NCI-H1930 (cell line): ENCODE measurements around the gene NTF3.

ENCODE experiments used
- DNase-seq, 2 experiments: peaks; one replicate each; lab custom pipeline; 2025; lab: John Stamatoyannopoulos, UW

The NTF3 gene

DNA sequence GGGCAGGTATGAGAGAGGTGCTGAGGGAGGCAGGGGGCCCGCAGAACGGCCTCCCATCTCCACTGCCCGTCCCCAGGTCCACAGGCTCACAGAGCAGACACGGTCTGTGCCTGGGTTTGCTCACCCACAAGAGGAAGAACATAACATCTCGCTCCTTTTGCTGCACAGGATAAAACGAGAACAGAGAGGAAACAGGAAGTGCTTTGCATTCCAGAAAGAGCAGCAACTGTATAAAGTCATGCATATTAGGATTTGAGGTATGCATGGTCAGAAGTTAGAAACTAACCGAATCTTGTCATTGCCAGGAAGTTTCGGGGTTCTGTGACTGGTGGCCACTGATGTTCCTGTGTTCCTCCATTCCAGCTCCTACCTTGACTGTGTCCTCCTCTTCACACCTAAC, 25.0 kb downstream of the NTF3 start:
- no peak for DNase-seq

DNA sequence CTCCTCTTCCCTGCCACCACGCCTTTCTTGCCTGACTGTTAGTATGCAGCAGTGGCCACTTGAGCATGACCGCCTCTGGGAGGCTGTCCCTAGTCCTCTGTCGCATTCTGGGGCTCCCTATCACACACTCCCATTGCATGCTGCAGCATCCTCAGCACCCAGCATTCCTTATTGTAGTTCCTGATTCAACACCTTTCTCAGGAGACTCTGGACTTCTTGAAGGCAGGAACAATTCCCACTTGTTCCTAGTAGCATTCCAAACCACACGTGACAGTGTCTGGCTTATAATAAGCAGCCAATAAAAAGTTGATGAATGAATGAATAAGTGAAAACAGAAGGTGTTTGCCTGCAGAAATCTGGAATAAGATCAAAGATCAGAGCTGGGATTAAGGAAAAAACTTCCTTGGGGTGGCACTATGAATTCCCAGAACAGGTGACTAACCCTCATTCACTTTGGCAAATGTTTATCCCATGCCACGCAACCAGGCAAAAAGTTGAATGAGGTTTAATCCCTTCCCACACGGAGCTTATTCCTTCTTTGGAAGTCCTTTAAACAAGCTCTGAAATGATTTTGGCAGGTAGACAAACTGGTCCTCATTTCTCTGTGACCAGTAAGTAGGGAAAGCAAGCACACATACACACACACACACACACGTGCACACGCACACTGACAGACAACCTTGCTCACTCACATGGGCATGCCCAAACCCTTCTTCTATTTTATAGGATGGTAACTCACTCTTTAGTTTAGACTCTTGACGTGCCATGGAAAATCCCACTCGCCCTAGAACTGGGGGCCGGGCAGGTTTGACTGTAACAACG, 26.5 kb downstream of the NTF3 start:
- no peak for DNase-seq

DNA sequence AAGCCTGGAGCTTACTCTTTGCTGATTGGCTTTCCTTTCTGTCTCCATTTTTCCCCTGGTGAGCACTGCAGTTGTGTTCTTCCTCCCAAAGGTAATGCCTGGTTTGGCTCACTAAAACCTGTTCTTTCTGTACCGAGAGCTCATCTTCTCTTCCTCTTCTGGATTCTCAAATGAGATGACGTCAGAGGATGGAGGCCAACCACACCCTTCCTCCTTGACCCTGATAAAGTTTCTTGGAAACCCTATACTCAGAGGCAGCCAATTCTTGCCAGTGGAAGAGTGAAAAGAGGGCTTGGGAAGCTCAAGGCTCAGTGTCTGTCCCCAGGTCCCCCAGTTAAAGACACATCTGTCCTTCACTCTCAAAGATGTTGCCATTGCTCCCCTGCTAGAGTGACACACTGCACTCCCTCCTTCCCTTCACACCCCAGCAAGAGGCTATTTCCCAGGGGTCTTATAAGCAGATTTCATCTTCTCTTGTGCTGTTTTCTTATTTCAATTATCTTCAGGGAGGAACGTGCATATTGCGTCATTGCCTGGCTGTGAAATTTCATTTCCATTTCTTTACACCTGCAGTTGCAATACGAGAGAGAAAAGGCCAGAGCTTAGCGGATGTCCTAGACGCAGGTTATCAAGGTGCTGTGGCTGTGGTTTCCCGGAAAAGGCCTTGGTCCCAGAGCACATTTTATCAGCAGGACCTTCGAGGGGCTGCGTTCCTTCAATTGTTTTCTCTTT, 27.3 kb downstream of the NTF3 start:
- DNase-seq = no peak

DNA sequence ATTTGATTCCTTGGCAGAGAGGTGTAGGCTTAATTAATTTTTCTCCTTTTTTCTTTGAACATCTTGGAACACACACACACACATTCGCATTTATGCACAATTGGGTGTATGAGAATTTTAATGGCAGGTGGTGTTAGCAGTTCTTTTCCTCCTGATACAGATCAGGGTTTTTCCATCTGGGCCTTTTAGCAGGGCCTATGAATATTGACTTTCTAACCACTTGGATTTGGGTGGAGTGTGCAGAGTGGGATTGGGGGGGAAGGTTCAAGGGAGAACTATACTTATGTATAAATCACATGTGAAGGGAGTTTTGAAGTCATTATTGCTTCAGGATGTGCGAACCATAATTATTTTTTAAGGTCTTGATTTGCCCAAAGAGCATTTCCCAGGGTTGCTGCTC, 28.9 kb downstream of the NTF3 start:
- DNase-seq = no peak

DNA sequence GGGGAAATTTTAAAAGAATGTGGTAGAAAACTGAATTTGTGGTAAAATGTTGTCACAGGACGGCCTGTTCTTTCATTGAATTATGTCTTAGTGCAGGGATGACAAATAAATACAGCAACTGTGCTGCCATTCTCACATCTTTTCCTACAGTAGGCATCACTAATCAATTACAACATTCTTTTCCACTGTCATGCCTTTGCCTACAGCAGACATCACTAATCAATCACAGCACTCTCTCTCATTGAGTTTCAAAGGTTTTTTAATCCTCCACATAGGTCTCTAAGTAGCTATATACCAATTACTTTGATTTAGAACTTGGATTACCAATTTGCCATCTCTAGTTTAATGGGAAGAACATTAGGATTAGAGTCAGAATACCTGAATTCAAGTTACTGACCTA, 30.1 kb downstream of the NTF3 start:
- DNase-seq = no peak

DNA sequence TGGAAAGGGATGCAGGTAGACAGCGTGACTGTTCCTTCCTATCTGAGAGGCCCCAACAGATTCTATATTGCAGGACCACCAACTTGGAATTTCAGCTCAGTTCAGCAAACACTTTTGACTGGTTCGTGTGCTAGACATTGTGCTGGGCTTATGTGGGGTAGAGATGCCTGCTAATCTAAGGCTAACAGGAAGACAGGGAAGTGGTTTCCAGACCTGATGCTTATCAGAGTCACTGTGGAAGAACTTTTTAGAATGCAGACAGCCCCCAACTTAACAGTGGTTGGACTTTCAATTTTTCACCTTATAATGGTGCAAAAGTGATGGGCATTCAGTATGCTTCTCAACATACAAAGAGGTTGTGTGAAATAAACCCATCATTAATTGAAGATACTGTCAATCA, 32.2 kb downstream of the NTF3 start:
- no peak for DNase-seq

DNA sequence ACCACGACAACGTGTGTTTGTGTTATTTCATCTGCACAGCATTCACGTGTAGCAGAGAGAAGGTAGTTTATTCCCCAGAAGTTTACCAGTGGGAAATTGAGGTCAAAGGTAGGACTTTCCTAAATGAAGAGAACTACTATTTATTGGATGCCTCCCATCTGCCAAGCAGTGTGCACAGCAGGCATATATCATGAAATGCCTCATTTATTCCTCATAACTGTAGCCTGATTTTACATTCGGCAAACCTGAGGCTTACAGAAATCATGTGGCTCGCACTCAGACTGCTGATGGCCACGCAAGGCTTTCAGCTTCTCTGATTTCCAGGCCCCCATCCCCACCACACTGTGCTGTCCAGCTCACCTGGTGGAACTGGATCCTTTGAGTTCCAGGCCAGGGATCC, 33.5 kb downstream of the NTF3 start:
- DNase-seq = no peak

DNA sequence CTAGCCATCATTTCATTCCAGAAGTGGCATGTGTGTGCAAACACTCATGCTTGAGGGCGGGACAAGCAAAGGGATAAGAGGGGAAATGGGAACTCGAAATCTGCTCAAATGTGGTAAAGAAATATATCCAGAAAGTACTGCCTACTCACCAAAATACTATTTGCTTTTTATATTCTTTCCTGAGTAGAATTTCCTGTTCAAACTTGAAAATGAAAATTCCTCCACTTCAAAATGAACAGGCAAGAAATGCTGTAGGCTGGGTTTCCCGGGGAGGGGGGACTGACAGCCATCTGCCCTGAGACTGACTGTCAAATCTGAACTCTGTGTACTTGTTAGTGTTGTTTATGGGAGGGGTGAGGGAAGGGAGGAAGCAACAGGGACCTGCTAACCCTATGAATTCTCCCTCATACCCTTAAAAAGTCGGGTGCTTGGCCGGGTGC, 34.6 kb downstream of the NTF3 start:
- no peak for DNase-seq

DNA sequence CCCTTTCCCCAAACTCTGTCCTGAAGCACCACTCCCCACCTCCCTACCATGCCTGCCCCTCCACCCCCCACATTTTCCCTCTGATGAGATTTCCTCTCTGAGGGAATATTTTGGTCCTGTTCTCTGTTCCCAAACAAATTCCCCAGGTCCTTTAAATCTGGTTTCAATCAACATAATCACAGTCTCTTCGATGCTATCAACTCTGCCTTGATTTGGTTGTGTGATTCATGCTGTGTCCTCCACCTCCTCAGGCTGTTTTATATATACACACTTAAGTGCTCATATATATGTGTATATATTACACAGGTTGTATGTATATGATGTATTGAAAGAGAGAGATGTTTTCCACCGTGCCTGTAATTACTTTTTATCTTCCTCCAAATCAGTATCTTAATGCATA, 36.0 kb downstream of the NTF3 start:
- DNase-seq = no peak

DNA sequence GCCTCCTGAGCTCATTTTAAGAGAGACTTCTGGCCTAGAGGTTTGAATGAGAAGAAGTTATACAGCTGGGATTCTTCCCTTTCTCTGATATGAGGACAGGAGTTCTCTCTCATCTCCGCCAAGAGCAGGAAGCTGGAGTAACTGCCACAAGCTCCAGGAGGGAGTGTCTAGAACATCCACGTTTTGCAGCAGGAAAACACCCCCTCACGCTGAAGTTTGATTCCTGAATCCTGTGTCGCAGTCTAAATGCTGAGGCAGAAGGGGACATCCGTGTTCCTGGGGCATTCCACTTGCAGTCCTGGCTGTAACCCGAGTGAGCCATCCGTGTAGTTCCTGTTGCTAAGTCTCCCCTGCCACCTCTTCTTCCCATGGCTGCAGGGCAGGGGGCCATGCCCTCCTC, 38.3 kb downstream of the NTF3 start:
- no peak for DNase-seq

DNA sequence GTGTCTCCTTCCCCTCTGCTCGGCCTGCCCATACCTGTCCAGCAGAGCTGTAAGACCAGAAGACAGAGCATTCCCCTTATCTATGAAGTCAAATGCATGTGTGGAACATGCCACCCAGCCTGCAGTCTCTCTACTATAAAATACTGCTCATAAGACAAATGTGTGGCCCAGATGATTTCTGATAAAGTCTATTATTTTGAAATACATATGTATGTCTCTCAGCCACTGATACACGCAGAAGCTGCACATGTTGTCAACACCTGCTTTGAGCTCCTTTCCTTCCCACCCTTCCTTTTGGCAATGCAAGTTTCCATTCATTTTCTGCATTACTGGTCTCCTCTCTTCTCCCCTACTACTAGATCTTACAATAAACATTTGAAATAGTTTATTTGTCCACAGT, 38.8 kb downstream of the NTF3 start:
- DNase-seq = no peak

DNA sequence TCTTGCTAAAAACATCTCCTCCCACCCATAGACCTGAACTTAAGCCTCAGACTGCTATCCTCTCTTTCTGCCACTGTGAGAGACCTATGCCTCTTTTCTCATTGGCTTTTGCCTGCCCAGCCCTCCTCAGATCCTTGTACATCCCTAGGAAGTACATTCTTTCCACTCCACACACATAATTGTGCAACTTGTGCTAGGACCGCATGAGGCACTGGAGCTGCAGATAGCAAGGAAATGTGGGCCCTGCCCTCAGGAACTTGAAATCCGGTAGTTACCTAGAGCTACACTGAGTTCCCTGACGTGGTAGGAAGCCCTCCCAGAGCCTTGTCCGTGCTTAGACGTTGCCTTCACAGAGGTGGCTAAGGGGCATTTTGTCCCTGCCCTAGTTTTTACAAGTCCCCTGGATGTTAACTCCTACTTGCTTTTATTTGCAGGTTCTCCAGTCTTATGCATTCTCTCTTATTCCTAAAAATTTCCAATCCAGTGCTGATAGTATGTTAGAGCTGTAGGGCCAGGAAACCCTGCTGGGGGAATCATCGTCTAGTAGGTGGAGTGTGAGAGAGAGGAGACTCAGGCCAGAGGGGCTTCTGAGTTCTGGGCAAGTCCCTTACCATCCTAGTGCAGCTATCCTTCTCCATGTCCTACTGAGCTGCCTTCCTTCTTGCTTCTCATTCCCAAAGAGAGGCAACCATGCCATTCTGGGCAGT, 41.3 kb downstream of the NTF3 start:
- no peak for DNase-seq

DNA sequence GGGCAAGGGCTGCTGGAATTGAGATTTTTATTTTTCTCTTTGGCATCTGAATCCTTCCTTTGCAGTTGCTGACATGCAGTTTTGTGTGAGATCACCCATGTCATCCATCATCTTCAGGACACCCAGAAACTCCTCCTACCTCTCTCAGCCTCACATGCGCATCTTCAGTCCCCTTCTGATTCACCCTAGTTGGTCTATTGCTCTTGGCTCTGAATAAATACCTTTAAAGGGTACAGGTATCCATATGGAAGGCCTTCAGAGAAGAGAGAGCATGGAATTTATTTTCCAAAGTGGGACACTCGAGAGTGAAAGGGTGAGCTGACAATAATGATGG, 41.8 kb downstream of the NTF3 start:
- DNase-seq = no peak

DNA sequence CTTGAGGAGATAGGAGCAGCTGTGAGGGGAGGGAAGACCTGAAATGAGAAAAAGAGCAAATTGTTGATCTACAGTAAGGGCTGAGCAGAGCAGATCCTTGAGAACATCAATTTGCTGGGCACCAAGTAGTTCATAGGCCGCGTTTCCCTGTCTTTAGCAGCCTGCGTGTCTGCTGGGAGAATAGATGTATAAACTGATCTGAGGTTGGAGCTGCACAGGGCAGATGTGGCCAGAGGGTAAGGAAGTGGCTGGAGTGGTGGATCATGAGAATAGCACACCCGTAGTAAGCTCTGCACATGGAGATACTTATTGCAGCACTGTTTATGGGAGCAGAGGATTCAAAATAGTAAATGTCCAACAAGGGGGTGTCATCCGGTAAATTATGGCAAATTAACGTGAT, 44.4 kb downstream of the NTF3 start:
- DNase-seq = no peak

DNA sequence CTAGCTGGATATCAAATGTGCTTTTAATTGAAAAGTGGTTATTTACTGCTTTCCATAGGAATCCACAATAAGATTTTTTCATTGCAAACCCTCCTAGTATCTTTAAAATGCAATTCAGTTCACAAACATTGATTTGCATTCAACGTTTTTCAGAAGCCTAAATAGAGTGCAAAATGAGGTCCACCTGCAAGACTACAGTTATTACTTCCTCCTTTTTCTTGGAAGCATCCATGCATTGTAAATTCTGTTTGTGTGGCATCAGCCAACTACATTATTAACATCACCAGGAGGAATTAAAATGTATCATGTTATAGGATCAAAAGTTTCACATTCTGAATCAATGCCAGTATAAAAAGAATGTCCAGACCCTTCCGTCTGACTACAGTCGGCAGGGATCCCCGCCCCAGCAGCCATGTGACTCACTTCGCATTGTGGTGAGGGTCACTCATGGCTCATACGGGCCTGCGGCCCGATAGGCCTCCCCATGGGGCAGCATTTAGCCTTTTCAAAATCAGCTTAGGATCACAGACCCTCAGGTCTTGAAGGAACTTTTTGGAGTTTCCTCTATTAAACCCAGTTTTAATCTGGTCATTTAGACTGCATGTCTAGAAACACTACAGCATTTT, 46.3 kb downstream of the NTF3 start:
- no peak for DNase-seq

DNA sequence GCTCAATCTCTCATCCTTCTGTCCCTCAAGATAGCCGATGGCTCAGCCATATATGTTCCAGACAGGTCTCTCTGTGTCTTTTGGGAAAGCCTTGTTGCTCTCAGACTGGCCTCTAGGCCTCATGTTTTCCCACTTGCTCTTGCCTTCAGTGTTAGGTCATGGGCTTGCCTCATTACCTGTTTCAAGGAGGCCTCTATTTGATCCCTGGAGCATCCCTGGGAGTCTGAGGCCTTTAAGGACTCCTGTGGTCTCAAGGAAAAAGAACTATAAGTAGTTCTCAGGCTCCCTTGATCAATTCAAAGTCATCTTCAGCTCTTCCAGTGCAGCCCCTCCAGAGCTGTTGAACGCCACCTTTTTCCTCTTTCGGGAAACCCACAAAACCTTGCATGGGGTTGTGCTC, 47.9 kb downstream of the NTF3 start:
- no peak for DNase-seq

DNA sequence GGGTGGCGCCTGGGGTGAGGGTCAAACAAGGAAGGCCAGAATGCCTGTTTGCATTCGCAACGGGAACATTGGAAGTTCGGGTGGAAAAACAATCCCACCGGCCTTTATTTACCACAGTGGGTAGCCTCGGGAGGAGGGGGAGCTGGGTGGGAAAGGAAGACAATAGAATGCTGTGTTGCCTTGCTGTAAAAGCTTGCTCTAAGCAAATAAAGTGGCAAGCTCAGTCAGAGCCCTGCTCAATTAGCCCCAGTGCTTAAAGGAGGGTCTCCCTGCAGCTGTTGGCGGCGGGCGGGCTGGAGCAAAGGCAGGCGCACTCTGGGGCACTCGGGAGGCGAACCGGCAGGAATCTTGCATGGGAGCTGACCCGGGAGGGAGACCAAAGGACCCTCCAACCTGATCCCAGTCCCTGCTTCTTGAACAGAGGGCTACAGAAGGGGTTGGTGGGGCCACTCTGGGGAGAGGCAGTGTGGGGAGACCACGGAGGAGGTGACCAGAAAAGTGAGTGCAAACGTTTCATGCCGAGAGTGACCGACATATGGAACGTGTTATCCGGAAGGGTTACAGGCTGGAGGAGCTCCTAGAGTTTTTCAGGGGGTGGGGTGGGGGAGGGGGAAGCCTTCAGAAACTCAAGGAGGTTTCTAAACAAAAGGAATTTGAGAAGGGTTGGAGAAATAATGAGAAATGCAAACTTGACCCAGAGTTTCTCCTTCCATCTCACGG, 48.5 kb downstream of the NTF3 start:
- peak in 1 of 2 experiments; percentile 13 for DNase-seq

DNA sequence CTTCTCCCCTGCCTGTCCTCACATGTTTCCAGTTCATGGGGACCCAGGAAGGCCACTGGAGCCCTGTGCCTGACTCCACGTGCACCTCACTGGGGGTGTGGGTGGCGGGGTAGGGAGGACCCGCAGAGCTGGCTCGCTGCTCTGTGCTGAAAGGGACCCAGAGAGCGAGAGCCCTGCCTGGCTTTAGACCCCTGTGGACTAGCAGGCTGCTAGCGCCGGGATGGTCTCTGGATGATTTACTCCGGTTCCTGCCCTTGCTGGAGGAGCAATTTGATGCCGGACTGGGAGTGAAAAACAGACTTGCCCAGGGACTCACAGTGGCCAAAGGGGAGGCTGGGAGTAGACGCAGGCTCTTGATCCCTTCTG, 49.0 kb downstream of the NTF3 start:
- no peak for DNase-seq

DNA sequence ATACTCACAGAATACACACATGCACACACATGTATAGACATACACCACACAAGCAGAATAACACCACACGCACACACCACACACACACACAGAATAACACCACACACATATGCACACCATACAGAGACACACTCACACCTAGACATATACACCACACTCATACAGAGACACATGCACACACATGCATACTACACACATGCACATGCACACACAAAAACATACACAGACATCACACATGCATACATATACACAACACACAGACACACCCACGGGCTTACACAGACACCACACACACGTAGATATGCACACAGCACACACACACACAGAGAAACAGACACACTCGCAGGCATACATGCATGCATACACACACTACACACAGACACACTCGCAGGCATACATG, 49.7 kb downstream of the NTF3 start:
- DNase-seq = no peak

DNA sequence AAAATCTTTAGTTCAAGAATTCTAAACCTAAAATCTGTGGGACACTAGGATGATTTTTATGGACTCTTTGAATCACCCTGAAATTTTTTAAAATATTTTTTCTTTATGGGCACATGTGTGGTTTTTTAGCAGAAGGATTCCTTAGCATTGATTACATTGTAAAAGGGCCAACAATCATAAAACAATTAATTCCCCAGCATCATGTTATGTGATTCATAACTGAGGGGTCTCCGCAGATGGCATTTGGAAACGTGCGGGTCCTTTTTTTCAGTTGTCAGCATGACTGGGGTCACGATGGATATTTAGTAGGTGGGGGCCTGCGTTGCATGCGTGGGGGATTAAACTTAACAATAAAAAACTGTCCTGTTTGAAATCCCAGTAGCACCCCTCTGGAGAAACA, 52.5 kb downstream of the NTF3 start:
- no peak for DNase-seq

DNA sequence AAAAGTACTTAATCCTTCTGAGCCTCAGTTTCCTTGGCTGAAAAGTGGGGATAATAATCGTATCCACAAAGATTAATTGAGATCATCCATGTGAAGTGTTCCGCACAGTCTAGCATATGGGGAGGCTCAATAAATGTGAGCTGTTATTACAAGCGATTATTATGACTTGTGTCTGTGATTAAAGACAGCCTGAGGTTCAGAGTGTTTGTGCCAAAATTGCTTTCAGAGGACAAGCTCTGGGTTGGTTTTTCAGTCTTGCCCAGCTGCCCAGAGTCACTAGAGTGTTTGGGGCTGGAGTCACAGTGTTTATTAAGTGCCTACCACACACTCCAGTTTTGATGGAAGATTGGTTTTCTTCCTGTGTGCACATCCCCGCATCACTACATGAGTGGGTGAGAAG, 53.5 kb downstream of the NTF3 start:
- no peak for DNase-seq

DNA sequence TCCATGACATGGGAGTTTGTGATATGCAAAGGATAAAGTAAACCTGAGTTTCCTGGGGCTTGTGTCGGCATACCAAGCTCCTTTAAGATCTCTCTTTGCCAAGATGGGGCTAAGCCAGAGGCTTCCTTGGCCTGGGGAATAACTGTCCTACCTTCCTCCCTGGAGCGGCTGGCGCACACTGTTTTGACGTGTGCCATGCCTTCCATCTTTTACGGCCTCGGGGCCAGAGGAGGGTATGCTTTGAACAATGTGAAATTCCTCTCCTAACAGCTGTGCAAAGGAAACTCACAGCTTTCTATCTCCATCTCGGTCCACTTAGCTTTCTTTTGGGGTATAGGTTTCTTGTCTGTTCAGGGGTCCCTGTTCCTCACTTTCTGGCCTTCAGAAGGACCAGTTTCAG, 55.2 kb downstream of the NTF3 start:
- DNase-seq = no peak
